A375 (cell line): ENCODE data around the gene PSTPIP1. TPM values are rescaled to one million over a fixed set of nuclear protein-coding genes. Genes with fewer than 3 reads are reported as not detected.

Experiments
- small RNA-seq: library from RNA; depleted of rRNA; stranded (forward); fragments of <200 nt; gene quantifications from one replicate; pipeline ENCODE3, GENCODE V24; 2014
- total RNA-seq: library from RNA; depleted of rRNA; stranded (reverse); fragments of >200 nt; shearing (Covaris generic); gene quantifications from 2 replicates; pipeline ENCODE4 v1.2.3, GENCODE V29; 2014; rRNA removed

PSTPIP1 gene
- 0.53 TPM in 1 of 2 replicates, not detected in the other for total RNA-seq

GRCh38 chr15:76994971-76995945 is at the start of gene PSTPIP1:
TSS of gene PSTPIP1 (plus strand) at chr15:76995126. CDS start at chr15:76995574, 448 bp downstream.

GRCh38 chr15:77070495-77071304 is 75.8 kb downstream of the PSTPIP1 start, which contains the start of gene TSPAN3:
TSS of gene TSPAN3 (minus strand) at chr15:77071109. CDS start at chr15:77070954, 155 bp downstream.

Small RNA genes within 50 kb of the gene (small RNA-seq; reads per million reads assigned to genes)
- not detected for gene RN7SL278P

Other genes with a start within 250 kb of the PSTPIP1 start
- gene SCAPER, start 89.8 kb upstream of the PSTPIP1 start, total RNA-seq: 3.7 and 5.9 TPM in 2 replicates
- gene RCN2, start 63.4 kb upstream of the PSTPIP1 start, total RNA-seq: 70.4 and 80.3 TPM in 2 replicates
- 142 and 164 TPM in 2 replicates for gene TSPAN3, start 76.0 kb downstream of the PSTPIP1 start, total RNA-seq